IMR-90 (cell line): Measurements from ENCODE around the gene ITCH. TPM values are rescaled to one million over a fixed set of nuclear protein-coding genes. Genes with fewer than 3 reads are reported as not detected.

Experiments used
- ATAC-seq: fragments of 200-7000 bp; cut with Tn5 transposase; 2 replicates; pipeline ENCODE4 v1.9.1; 2020; ENCODE audit warnings: low read depth, mild to moderate bottlenecking, moderate library complexity
- BruUV-seq: library from RNA; stranded (reverse); fragments of 400-500 nt; replicated peaks from 2 replicates; lab custom pipeline; 2021; lab: Mats Ljungman, UMichigan
- CTCF ChIA-PET: fragments of 300-600 bp; formaldehyde crosslinking; extraction: SDS; loops from one replicate; lab custom pipeline; 2021; ENCODE audit warnings: antibody characterized with exemption; lab: Yijun Ruan, JAX
- POLR2A ChIA-PET: fragments of 300-600 bp; sonication (Branson Sonifier 250); formaldehyde crosslinking; loops from one replicate; lab custom pipeline; 2022; ENCODE audit warnings: antibody characterized with exemption; ENCODE audit not compliant: unreplicated experiment; lab: Charles Lee
- DNase-seq: peaks from one replicate; pipeline ENCODE4 v3.0.0; 2013
- H2AFZ ChIP-seq: replicated peaks from 2 replicates; pipeline ENCODE3; 2013; ENCODE audit warnings: low read length, mild to moderate bottlenecking; ENCODE audit not compliant: poor library complexity
- H2AK5ac ChIP-seq: 2 replicates; pipeline ENCODE4 v1.6.1; 2013; ENCODE audit warnings: low read depth, low read length, inconsistent platforms
- H2AK9ac ChIP-seq: replicated peaks from 2 replicates; pipeline ENCODE3; 2013; ENCODE audit warnings: mild to moderate bottlenecking, low read depth, low read length, moderate library complexity; ENCODE audit not compliant: poor library complexity
- H2BK120ac ChIP-seq: 2 replicates; pipeline ENCODE4 v1.6.1; 2013; ENCODE audit warnings: low read depth, low read length, inconsistent platforms
- H2BK15ac ChIP-seq: 3 replicates; pipeline ENCODE4 v1.6.1; 2013; ENCODE audit warnings: low read depth, low read length, inconsistent platforms
- H2BK20ac ChIP-seq: 2 replicates; pipeline ENCODE4 v1.6.1; 2013; ENCODE audit warnings: low read depth, mild to moderate bottlenecking, inconsistent platforms, low read length, moderate library complexity
- H2BK5ac ChIP-seq: 2 replicates; pipeline ENCODE4 v1.6.1; 2013; ENCODE audit warnings: mild to moderate bottlenecking, low read depth, low read length, inconsistent platforms; ENCODE audit not compliant: poor library complexity, severe bottlenecking
- H3K14ac ChIP-seq: replicated peaks from 2 replicates; pipeline ENCODE4 v1.6.1; 2013; ENCODE audit warnings: low read depth, low read length, inconsistent platforms
- H3K18ac ChIP-seq: 2 replicates; pipeline ENCODE4 v1.6.1; 2013; ENCODE audit warnings: low read depth, low read length, control low read depth
- H3K23ac ChIP-seq: 2 replicates; pipeline ENCODE4 v1.6.1; 2013; ENCODE audit warnings: low read depth, low read length, inconsistent platforms
- H3K27ac ChIP-seq: 2 replicates; pipeline ENCODE4 v1.5.1; 2013; ENCODE audit warnings: mild to moderate bottlenecking, control low read depth, low read length; ENCODE audit not compliant: insufficient read depth
- H3K27me3 ChIP-seq: 2 replicates; pipeline ENCODE4 v1.6.1; 2013; ENCODE audit warnings: low read length; ENCODE audit not compliant: control insufficient read depth, insufficient read depth
- H3K36me3 ChIP-seq: 2 replicates; pipeline ENCODE4 v1.6.1; 2013; ENCODE audit warnings: low read length, mixed read lengths; ENCODE audit not compliant: control insufficient read depth, insufficient read depth
- H3K4ac ChIP-seq: 2 replicates; pipeline ENCODE4 v1.6.1; 2013; ENCODE audit warnings: low read depth, low read length, inconsistent platforms
- H3K4me1 ChIP-seq: 2 replicates; pipeline ENCODE4 v1.6.1; 2013; ENCODE audit warnings: low read length, mixed read lengths; ENCODE audit not compliant: control insufficient read depth, insufficient read depth
- H3K4me2 ChIP-seq: 2 replicates; pipeline ENCODE4 v1.6.1; 2013; ENCODE audit warnings: low read depth, mild to moderate bottlenecking, control low read depth, low read length, moderate library complexity
- H3K4me3 ChIP-seq: 2 replicates; pipeline ENCODE4 v1.5.1; 2013; ENCODE audit warnings: low read depth, mild to moderate bottlenecking, control low read depth, low read length, moderate library complexity; ENCODE audit not compliant: insufficient read depth
- H3K56ac ChIP-seq: 2 replicates; pipeline ENCODE4 v1.6.1; 2013; ENCODE audit warnings: low read length, inconsistent platforms; ENCODE audit not compliant: insufficient read depth; ENCODE audit errors: extremely low read depth
- H3K79me1 ChIP-seq, 2 experiments: 2 replicates each; pipeline ENCODE4 v1.6.1; 2013; ENCODE audit warnings: low read length in 2 of 2, inconsistent platforms in 1 of 2, low read depth in 1 of 2
- H3K9ac ChIP-seq: 2 replicates; pipeline ENCODE4 v1.6.1; 2013; ENCODE audit warnings: low read depth, low read length, control low read depth
- H3K9me1 ChIP-seq: 2 replicates; pipeline ENCODE4 v1.6.1; 2013; ENCODE audit warnings: low read length, inconsistent platforms; ENCODE audit not compliant: insufficient read depth
- H3K9me3 ChIP-seq: 2 replicates; pipeline ENCODE4 v1.6.1; 2013; ENCODE audit warnings: low read length; ENCODE audit not compliant: control insufficient read depth, insufficient read depth
- H4K20me1 ChIP-seq: 2 replicates; pipeline ENCODE4 v1.6.1; 2013; ENCODE audit warnings: low read length, inconsistent platforms; ENCODE audit not compliant: insufficient read depth
- H4K5ac ChIP-seq: 2 replicates; pipeline ENCODE4 v1.6.1; 2013; ENCODE audit warnings: mild to moderate bottlenecking, low read depth, low read length, control low read depth
- H4K8ac ChIP-seq, 2 experiments: 2 replicates each; pipeline ENCODE4 v1.6.1; 2013; ENCODE audit warnings: low read depth in 2 of 2, low read length in 2 of 2, control low read depth in 1 of 2, inconsistent platforms in 1 of 2
- H4K91ac ChIP-seq: 2 replicates; pipeline ENCODE4 v1.6.1; 2013; ENCODE audit warnings: low read depth, low read length, inconsistent platforms; ENCODE audit not compliant: insufficient read depth
- BHLHE40 ChIP-seq: fragments of 150-350 bp; IDR thresholded peaks from 2 replicates; pipeline ENCODE4 v1.6.1; 2016; ENCODE audit warnings: mild to moderate bottlenecking, low read depth, low read length
- CEBPB ChIP-seq: IDR thresholded peaks from 2 replicates; pipeline ENCODE4 v1.6.1; 2012; ENCODE audit warnings: low read depth, low read length, improper control_type of control experiment
- CHD1 ChIP-seq: IDR thresholded peaks from 2 replicates; pipeline ENCODE4 v1.6.1; 2012; ENCODE audit warnings: low read depth, low read length, improper control_type of control experiment
- FOS ChIP-seq: fragments of 150-350 bp; IDR thresholded peaks from 2 replicates; pipeline ENCODE4 v1.6.1; 2016; ENCODE audit warnings: low read depth, low read length
- MAFK ChIP-seq: IDR thresholded peaks from 2 replicates; pipeline ENCODE4 v1.6.1; 2012; ENCODE audit warnings: low read depth, low read length, improper control_type of control experiment
- MAZ ChIP-seq: IDR thresholded peaks from 2 replicates; pipeline ENCODE4 v1.6.1; 2012; ENCODE audit warnings: low read depth, mild to moderate bottlenecking, low read length, improper control_type of control experiment, moderate library complexity, borderline replicate concordance
- NFE2L2 ChIP-seq: fragments of 150-350 bp; IDR thresholded peaks from 2 replicates; pipeline ENCODE4 v1.6.1; 2016; ENCODE audit warnings: low read depth, mild to moderate bottlenecking, low read length
- RCOR1 ChIP-seq: IDR thresholded peaks from 2 replicates; pipeline ENCODE4 v1.6.1; 2012; ENCODE audit warnings: mild to moderate bottlenecking, low read length, improper control_type of control experiment; ENCODE audit not compliant: insufficient replicate concordance
- SMC3 ChIP-seq: fragments of 150-350 bp; IDR thresholded peaks from 2 replicates; pipeline ENCODE4 v1.6.1; 2016; ENCODE audit warnings: low read depth, mild to moderate bottlenecking, antibody characterized with exemption, low read length, moderate library complexity
- USF2 ChIP-seq: fragments of 150-350 bp; IDR thresholded peaks from 2 replicates; pipeline ENCODE4 v1.6.1; 2017; ENCODE audit warnings: mild to moderate bottlenecking, antibody characterized with exemption, low read length, low read depth
- whole genome bisulfite sequencing, 2 experiments: methylation state at CpG; one replicate each; pipeline versions ENCODE4 v1.1.5 to v1.1.7; 2013; ENCODE audit warnings: missing lambda C conversion rate in 2 of 2; ENCODE audit not compliant: insufficient read length in 1 of 2; ENCODE audit errors: extremely low coverage in 2 of 2; 5-methylcytosine and 5-hydroxymethylcytosine counted together
- dilution Hi-C: fragments of 300-500 bp; cut with HindIII; formaldehyde crosslinking; loops from one replicate; pipeline ENCODE4 v1.14.3; 2018; ENCODE audit warnings: low sequenced_read_pairs; ENCODE audit not compliant: unreplicated experiment
- in situ Hi-C: fragments of 300-500 bp; cut with MboI; formaldehyde crosslinking; loops from 3 replicates; pipeline ENCODE4 v1.14.3; 2019; ENCODE audit warnings: low sequenced_read_pairs, inconsistent platforms, mixed read lengths
- intact Hi-C: fragments of 100-400 bp; cut with micrococcal nuclease; formaldehyde crosslinking; loops from 2 replicates; pipeline ENCODE4 v1.10.0; 2022
- polyA plus RNA-seq, 3 experiments: library from polyadenylated mRNA; depleted of rRNA; stranded (reverse); fragments of >200 nt; gene quantifications; 2 replicates each; pipeline ENCODE4 v1.2.3, GENCODE V29; 2012; ENCODE audit warnings: low replicate concordance in 1 of 3
- total RNA-seq: library from RNA; depleted of rRNA; stranded (reverse); fragments of >200 nt; gene quantifications from 2 replicates; pipeline ENCODE4 v1.2.3, GENCODE V29; 2012

The ITCH gene
- total and polyA plus RNA-seq, 2 of the 4 experiments (the other 2 are of a cell fraction), result 12.7 to 94.6 TPM

GRCh38 chr20:34388678-34389077 is 25.6 kb downstream of the ITCH start:
- Histone ChIP-seq H3K4me1 (peaks cover 14% of the 10 kb centered on the region), H2AFZ (no peak overlapping the region), H4K20me1 (peaks cover 93% of the 10 kb centered on the region), H3K27ac (no peak overlapping the region), H2BK20ac (no peak overlapping the region), H3K36me3 (peaks cover 10% of the 10 kb centered on the region), H2BK15ac (no peak overlapping the region), H3K23ac (peak overlapping the region; percentile 5; the same call in 1 of the 2 replicates), H4K8ac (no peak overlapping the region), H3K4ac (no peak overlapping the region), H2AK9ac (no peak overlapping the region), H3K9me1 (peaks cover 19% of the 10 kb centered on the region), H4K5ac (no peak overlapping the region), H2BK120ac (no peak overlapping the region), H3K18ac (no peak overlapping the region), H3K9me3 (no peaks in the 10 kb centered on the region), H3K9ac (no peak overlapping the region), H3K27me3 (no peaks in the 10 kb centered on the region), H2BK5ac (no peak overlapping the region), H3K4me2 (no peak overlapping the region), H3K14ac (no peak overlapping the region), H2AK5ac (0 out of 2 replicates have a peak overlapping the region, but pooled peaks have one; percentile 72), H3K4me3 (no peak overlapping the region), H3K56ac (no peak overlapping the region), H3K79me1 (peaks cover 21 to 77% of the 10 kb centered on the region in 2 experiments), H4K91ac (no peak overlapping the region)
- no CpG with 5 or more reads among the region's 2 CpGs for WGBS, 2 experiments
- intact Hi-C loops, result no loop called here
- dilution Hi-C loops, result no loop called here
- in situ Hi-C loops, result no loop called here
- DNase-seq, result no peak
- no peak for TF ChIP-seq USF2
- no peak for TF ChIP-seq BHLHE40
- TF ChIP-seq CEBPB, result no peak
- TF ChIP-seq RCOR1, result no peak
- no peak for TF ChIP-seq NFE2L2
- TF ChIP-seq SMC3, result no peak
- TF ChIP-seq CHD1, result no peak
- TF ChIP-seq MAZ, result no peak
- no peak for TF ChIP-seq MAFK
- TF ChIP-seq FOS, result no peak
- ATAC-seq, result no peak
- CTCF ChIA-PET, result interaction anchor here (1.9 kb wide), 1 partner anchor 76 kb away, joined by 6 read pairs; no protein-coding TSS in a partner anchor
- POLR2A ChIA-PET, result no interaction called here
- BruUV-seq, result no TSS peak
